ENCODE results near the gene CRYBG2. TPM values are rescaled to one million over a fixed set of nuclear protein-coding genes. Genes with fewer than 3 reads are reported as not detected.
"Not testable (repeated sequence)": the region's sequence is repeated elsewhere in the genome, so short reads cannot be mapped to it uniquely, and the experiment has no call there.

The CRYBG2 gene
- total RNA-seq, 1 experiment from 2014 or later: 0.27 TPM

DNA sequence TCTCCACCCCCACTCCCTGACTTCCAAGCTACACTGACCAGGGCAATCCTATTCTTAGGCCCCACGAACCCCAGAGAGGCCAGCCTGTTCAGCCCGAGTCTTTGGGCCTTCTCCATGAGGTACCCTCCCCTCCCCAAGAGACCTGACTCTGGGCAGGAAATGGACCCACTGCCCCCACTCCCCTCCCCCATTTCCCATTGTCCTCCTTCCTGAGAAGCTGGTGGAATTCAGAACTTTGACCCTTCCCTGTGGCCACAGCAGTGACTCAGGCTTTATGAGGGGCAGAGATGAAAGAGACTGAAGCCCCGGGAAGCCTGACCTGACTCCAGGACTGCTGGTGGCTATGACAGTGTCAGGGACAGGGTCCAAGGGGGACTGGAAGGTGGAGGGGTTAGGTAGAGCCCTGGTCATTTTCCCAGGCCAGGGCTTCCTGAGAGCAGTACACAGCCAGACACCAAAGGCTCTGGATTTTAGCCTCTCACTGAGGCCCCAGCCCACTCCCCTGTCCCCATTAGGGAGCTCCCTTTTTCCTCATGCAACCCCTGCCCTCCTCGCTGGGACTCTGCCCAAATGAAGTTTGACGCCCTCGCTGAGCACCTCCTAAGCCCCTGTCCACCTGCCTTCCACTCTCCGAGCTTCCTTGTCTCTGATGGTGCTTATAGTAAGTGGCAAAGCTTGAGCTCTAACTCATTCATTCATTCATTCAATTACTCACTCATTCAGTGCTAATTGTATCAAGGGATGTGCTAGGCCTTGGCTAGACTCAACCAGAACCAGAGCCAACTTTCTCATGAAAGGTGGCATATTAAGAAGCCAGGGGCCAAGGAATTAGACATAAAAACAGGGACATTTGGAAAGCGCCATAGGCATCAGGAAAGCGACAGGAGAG lies 3.0 kb downstream of the CRYBG2 start:
- DNase-seq (ENCODE audit: low read depth): peak; percentile 46

DNA sequence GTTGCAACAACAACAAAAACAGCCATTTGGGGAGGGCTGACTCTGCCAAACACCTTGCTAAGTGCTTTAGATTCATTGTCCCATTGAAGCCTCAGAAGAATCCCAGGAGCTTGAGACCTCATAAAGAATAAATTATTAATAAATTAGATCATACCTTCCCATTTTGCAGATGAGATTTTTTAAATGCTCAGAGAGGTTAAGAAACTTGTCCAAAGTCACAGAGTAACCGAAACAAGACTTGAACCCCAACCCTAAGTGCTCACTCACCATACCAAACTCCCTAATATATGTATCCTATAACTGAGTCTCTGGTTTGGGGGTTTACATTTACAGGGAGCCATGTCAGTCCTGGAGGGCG lies 3.6 kb downstream of the CRYBG2 start:
- DNase-seq (ENCODE audit: low read depth): no peak

- DNase-seq (ENCODE audit: low read depth): no peak
Measured at GRCh38 chr1:26349877-26350244, 4.1 kb downstream of the CRYBG2 start.

DNA sequence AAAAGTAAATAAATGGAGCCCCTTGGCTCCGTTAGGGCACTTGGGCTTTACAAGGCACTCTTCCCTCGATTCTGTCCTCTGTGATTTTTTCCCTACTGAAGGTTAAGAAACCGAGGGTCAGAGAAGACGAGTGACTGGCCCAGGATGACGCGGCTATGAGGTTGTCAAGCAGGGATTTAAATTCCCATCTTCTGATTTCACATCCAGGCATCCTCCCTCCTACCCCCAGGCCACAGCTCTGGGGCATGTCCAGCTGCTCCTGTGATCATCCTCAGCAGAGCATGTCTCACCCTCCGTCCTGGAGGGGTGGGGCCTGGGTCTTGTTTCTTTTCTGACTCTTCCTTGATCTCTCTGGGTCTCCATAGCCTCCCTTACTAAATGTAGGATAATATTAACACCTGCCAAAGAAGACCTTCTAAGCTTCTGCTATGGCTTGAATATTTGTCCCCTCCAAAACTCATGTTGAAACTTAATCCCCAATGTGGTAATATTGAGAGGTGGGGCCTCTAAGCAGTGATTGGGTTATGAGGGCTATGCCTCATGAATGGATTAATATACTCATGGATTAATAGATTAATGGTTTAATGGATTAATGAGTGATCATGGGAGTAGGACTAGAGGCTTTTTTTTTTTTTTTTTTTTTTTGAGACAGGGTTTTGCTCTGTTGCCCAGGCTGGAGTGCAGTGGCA lies 4.6 kb downstream of the CRYBG2 start:
- DNase-seq (ENCODE audit: low read depth): peak; percentile 85

GRCh38 chr1:26346274-26347033 lies 7.5 kb downstream of the CRYBG2 start:
- DNase-seq (ENCODE audit: low read depth): no peak

DNA sequence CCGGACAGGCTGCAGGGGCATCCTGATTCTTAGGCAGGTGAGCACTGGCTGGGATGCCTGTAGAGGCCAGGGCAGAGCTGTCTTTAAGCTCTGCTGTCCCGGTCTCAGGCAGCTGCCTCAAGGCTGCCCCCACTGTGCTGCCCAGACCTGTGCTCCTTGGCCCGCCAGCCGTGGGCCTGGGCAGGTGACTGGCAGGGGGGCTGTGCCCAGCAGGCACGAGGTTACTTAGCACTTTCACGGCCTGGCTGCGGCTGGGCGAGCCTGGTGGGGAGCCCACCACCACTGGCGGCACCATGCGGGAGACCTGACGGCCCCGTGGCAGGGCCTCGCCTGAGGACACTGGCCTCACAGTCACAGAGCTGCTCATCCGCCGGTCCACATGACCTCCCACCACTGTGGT lies 8.2 kb downstream of the CRYBG2 start:
- no peak for DNase-seq (ENCODE audit: low read depth)

DNA sequence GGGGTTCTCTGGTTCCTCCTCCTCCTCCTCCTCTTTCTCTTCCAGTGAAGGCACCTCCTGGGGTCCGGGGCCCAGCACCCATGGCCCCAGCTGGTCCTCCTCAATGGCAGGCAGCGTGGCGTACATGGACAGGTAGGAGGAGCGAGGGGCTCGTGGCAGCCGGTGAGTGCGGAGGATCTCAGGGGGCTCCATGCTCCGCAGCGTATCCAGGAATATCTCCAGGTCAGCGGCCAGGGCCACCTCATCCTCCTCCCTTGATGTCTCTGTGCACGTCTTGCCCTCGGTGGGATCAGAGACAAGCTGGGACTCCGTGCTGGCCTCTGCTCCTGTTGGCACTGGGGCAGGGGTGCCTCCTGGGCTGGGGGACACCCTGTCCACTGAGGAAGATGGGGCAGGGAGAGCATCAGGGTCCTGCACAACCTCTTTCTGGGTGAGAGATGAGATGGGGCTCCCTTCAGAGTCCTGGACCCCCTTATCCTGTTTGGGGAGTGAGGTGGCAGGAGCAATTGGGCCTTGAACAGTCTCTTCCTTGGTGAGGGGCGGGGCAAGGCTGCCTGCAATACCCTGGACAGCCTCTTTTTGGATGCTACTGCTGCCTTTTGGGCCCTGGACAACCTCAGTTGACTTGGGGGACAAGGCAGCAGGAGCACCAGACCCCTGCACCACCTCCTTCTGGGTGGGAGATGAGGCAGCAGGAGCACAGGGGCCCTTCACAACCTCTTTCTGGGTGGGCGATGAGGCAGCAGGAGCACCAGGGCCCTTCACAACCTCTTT lies 9.6 kb downstream of the CRYBG2 start:
- DNase-seq (ENCODE audit: low read depth): no peak

DNA sequence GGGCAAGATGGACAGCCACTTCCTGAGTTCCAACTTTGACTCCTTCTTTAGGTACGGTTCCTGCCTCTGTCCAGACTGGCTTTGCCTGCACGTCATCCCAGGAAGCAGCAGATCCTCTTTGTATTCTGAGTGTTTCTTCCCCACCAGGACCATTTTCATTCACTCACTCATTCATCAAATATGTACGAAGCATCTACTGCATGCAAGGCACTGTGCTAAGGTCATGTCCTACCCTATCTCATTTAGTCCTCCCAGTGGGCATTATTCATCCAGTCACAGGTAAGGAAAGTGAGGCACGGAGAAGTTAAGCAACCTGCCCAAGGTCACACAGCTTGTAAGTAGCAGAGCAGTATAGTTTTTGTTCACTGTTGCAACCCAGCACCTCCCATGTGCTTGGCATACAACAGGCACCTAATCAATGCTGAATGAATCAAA lies 13.9 kb downstream of the CRYBG2 start:
- DNase-seq (ENCODE audit: low read depth): peak; percentile 37

GRCh38 chr1:26338670-26339069 lies 15.3 kb downstream of the CRYBG2 start:
- DNase-seq (ENCODE audit: low read depth): no peak

DNA sequence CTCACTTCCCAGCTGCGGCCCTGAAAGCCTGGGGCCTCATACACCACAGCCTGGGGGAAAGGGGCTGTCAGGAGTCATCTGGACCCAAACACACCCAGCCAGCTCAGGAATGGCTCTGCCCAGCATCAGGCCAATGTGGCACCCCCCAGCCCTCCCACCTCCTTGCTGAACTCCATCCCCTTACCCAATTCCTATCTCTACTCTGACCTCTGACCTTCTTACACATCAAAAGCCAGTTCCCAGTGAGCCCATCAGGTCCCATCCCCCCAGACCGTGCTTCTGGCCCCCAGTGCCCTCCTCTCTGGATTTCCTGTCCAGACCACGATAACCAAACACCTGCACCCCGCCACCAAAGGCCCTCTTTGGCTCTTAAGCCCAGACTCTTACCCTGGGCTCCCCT lies 16.3 kb downstream of the CRYBG2 start:
- DNase-seq (ENCODE audit: low read depth): no peak

DNA sequence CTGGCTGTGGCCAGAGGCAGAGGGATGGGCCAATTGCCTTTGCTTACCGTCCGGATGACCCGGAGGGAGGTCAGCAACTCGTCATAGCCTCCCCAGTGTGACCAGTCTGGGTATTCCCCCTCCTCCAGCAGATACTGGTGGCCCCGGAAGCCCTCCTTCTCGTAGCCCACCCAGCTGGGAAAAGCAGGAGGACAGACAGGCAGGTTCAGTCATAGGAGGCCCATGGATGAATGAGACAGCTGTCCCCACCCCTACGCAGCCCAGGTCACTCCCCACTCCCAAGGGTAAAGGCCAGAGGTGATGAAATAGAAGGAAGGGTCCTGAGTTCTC lies 16.8 kb downstream of the CRYBG2 start:
- DNase-seq (ENCODE audit: low read depth): no peak

DNA sequence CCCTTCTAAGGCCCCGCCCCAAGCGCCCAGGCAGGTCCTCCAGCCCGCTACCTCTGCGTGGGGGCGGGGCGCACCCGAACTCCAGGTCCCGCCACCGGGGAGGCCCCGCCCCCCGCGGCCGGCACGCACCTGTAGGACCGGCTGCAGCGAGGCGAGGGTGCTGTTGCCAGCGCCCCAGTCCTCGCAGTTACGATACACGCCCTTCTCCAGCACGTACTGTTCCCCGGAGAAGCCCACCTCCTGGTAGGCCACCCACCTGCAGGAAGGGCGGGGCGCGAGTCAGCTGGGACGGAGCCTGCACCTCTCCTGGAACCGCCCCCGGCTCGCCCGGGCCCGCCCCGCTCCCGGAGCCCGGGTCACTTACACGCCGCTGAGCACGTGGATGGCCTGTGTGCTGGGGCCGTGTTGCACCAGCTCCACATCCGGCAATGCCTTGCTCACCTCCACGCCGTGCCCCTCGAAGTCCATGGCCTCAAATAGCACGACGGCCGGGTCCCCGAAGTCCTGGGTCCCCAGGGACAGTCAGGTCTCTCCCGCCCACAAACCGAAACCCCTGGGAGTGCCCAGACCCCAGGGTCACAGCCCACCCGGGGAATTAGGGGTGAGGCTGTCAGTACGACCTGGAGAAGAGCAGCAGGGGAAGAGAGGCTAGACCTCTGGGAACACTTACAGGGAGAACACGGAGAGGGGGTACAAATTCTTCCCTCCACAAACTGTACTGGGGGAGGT lies 17.3 kb downstream of the CRYBG2 start:
- no peak for DNase-seq (ENCODE audit: low read depth)

DNA sequence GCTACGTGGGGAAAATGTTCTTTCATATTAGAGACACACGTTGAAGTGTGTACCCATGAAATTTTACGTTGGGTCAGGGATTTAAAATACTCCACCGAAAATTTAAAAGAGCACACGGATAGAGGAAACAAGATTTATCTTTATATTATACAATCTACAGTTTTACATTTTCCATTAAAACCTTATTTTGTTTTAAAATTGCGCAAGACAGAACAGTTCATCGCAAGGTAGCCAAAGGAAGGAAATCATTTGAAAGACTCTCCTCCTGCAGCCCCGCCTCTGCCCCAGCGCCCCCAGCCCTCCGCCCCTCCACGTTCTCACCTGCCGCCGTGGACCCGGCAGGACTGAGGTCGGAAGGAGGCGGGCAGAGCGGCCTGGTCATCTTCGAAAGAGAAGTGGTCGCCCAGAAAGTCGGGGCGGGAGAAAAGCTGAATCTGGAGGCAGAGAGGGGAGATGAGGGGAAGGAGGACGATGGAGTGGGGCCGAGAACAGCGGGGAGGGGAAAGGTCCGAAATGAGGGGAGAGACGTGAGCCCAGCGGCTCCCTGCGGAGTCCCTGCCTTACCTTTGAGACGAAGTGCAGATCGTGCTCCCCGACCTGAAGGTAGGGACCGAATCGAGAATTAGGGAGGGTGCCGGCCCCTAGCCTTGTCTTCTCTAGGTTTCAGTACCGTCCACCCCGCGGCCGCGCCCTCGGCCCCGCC lies 18.0 kb downstream of the CRYBG2 start:
- no peak for DNase-seq (ENCODE audit: low read depth)

DNA sequence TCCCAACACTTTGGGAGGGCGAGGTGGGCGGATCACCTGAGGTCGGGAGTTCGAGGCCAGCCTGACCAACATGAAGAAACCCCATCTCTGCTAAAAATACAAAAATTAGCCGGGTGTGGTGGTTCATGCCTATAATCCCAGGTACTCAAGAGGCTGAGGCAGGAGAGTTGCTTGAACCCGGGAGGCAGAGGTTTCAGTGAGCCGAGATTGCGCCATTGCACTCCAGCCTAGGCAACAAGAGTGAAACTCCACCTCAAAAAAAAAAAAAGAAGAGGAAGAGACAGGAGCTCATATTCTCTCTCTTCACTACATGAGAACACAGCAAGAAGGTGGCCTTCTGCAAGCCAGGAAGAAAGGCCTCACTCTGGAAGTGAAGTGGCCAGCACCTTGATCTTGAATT lies 20.6 kb downstream of the CRYBG2 start:
- not testable (repeated sequence) for DNase-seq (ENCODE audit: low read depth)

GRCh38 chr1:26330276-26330675 lies 23.7 kb downstream of the CRYBG2 start:
- DNase-seq (ENCODE audit: low read depth): no peak

- DNase-seq (ENCODE audit: low read depth): not testable (repeated sequence)
Measured at GRCh38 chr1:26329380-26329779, 24.6 kb downstream of the CRYBG2 start.

DNA sequence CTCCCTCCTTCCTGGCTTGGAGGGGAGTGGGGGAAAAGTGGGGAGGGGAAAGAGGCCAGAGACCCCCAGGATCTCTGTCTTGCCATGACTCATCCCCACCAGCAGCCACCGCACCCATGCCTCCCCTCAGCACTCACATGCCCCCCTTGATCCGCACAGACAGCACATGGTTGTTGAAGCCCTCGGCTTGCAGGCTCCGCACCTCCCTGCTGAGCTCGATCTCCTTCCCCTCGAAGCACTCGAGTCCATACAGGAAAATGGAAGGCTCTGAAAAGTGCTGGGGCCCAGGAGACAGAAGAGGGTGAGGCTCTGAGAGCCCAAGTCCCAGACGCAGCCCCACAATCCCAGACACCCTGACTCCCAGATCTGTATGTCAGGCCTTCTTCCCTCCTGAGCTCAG lies 25.3 kb downstream of the CRYBG2 start:
- DNase-seq (ENCODE audit: low read depth): no peak

- no peak for DNase-seq (ENCODE audit: low read depth)
Measured at GRCh38 chr1:26327956-26328362, 26.0 kb downstream of the CRYBG2 start.

GRCh38 chr1:26324550-26324949 lies 29.4 kb downstream of the CRYBG2 start:
- DNase-seq (ENCODE audit: low read depth): no peak

DNA sequence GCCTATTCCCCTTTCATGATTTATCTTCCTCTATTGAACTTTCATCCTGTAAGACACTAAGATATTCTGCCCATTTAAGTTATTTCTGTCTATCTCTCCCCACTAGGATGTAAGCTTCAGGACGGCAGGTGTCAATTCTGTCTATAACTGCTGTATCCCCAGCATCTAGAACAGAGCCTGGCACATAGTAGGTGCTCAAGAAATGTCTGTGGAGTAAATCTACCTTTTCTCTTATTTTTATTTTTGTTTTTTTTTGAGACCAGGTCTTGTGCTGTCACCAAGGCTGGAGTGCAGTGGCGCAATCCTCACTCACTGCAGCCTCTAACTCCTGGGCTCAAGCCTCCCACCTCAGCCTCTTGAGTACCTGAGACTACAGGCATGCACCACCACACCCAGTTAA lies 30.5 kb downstream of the CRYBG2 start:
- no peak for DNase-seq (ENCODE audit: low read depth)

All from HT1080 (cell line).